Measurements from ENCODE around the gene IL33. TPM values are rescaled to one million over a fixed set of nuclear protein-coding genes. Genes with fewer than 3 reads are reported as not detected.

IL33 gene
- total and polyA plus RNA-seq, 2 experiments from 2014 or later = not detected

DNA sequence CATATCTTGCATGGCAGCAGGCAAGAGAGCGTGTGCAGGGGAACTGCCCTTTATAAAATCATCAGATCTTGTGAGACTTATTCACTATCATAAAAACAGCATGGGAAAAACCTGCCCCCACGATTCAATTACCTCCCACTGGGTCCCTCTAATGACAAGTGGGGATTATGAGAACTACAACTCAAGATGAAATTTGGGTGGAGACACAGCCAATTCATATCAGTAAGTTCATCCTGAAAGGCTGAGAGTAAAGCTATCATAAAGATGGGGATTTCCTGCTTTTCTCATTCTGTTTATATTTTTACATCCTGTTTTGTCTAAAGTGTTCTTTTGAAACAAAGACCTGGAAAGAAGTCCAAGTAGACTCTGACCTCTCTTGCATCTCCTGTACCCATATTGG is 28.9 kb upstream of the IL33 start:
- no peak for ATAC-seq
- H3F3A ChIP-seq (replicated peaks; ENCODE audit: low read depth) = no peaks in the 10 kb centered on the region

GRCh38 chr9:6187272-6187671 is 28.3 kb upstream of the IL33 start:
- H3K27me3 Mint-ChIP-seq (ENCODE audit: insufficient read depth, low read depth, poor library complexity) = peaks cover 6% of the 10 kb centered on the region
- Histone ChIP-seq H3K4me3 (no peak overlapping the region), H3K4me1 (ENCODE audit: insufficient read depth) (no peaks in the 10 kb centered on the region), H3K4me2 (no peak overlapping the region), H3K9me2 (ENCODE audit: insufficient read depth) (peaks cover 5% of the 10 kb centered on the region), H3K27ac (ENCODE audit: low read depth) (no peak overlapping the region), H3K27me3 (ENCODE audit: insufficient read depth) (no peaks in the 10 kb centered on the region), H2AFZ (no peak overlapping the region), H4K20me1 (replicated peaks; ENCODE audit: insufficient read depth) (no peaks in the 10 kb centered on the region), H3K79me2 (replicated peaks; ENCODE audit: insufficient read depth) (no peaks in the 10 kb centered on the region), H3K36me3 (ENCODE audit: insufficient read depth) (no peaks in the 10 kb centered on the region), H3F3A (replicated peaks; ENCODE audit: low read depth) (no peaks in the 10 kb centered on the region)
- ATAC-seq = no peak
- peaks cover 14% of the 10 kb centered on the region for H3K9me3 Mint-ChIP-seq
- H3K4me3 Mint-ChIP-seq = no peak overlapping the region
- H3K36me3 Mint-ChIP-seq (ENCODE audit: low read depth) = peaks cover 7% of the 10 kb centered on the region
- H3K4me1 Mint-ChIP-seq = peaks cover 13% of the 10 kb centered on the region
- DNase-seq (ENCODE audit: low spot score) = no peak
- H3K27ac Mint-ChIP-seq = no peak overlapping the region
- TF ChIP-seq ZNF462 (CRISPR knock-in tag; IDR thresholded peaks at IDR 0.05) = no peak

More for the DNA sequence above, 28.9 kb upstream of the IL33 start:
- H3K27me3 ChIP-seq (ENCODE audit: insufficient read depth) = no peaks in the 10 kb centered on the region
- no peaks in the 10 kb centered on the region for H3K79me2 ChIP-seq (replicated peaks; ENCODE audit: insufficient read depth)
- Mint-ChIP-seq H3K4me1 (peaks cover 16% of the 10 kb centered on the region), H3K9me3 (peaks cover 18% of the 10 kb centered on the region), H3K27me3 (ENCODE audit: insufficient read depth, low read depth, poor library complexity) (peaks cover 6% of the 10 kb centered on the region), H3K27ac (no peak overlapping the region), H3K4me3 (no peak overlapping the region), H3K36me3 (ENCODE audit: low read depth) (peaks cover 13% of the 10 kb centered on the region)
- no peak for DNase-seq (ENCODE audit: low spot score)
- no peaks in the 10 kb centered on the region for H4K20me1 ChIP-seq (replicated peaks; ENCODE audit: insufficient read depth)
- H3K4me2 ChIP-seq = no peak overlapping the region
- H3K27ac ChIP-seq (ENCODE audit: low read depth) = no peak overlapping the region
- TF ChIP-seq REST (IDR thresholded peaks at IDR 0.05; ENCODE audit: unreplicated experiment) (no peak), STAT1 (IDR thresholded peaks at IDR 0.05; ENCODE audit: unreplicated experiment) (no peak), CREB1 (CRISPR knock-in tag; IDR thresholded peaks at IDR 0.05; ENCODE audit: low read depth) (no peak)
- TF ChIP-seq, protein P1, sequence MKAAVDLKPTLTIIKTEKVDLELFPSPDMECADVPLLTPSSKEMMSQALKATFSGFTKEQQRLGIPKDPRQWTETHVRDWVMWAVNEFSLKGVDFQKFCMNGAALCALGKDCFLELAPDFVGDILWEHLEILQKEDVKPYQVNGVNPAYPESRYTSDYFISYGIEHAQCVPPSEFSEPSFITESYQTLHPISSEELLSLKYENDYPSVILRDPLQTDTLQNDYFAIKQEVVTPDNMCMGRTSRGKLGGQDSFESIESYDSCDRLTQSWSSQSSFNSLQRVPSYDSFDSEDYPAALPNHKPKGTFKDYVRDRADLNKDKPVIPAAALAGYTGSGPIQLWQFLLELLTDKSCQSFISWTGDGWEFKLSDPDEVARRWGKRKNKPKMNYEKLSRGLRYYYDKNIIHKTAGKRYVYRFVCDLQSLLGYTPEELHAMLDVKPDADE (IDR thresholded peaks at IDR 0.05) = no peak
- H3K36me3 ChIP-seq (ENCODE audit: insufficient read depth) = no peaks in the 10 kb centered on the region
- H3K4me1 ChIP-seq (ENCODE audit: insufficient read depth) = no peaks in the 10 kb centered on the region; the same call in 1 of the 2 replicates
- H3K4me3 ChIP-seq = no peak overlapping the region
- peaks cover 5% of the 10 kb centered on the region for H3K9me2 ChIP-seq (ENCODE audit: insufficient read depth)
- no peak overlapping the region for H2AFZ ChIP-seq

All from GM23338 (cell line).